Inflammatory macrophage treated with lipopolysaccharide for 1 hour (primary cell): ENCODE data around the gene POR.

Experiments
- DNase-seq, 2 donors: peaks; one replicate each; pipeline ENCODE4 v3.0.0-alpha.2; 2020 to 2022

The POR gene

DNA sequence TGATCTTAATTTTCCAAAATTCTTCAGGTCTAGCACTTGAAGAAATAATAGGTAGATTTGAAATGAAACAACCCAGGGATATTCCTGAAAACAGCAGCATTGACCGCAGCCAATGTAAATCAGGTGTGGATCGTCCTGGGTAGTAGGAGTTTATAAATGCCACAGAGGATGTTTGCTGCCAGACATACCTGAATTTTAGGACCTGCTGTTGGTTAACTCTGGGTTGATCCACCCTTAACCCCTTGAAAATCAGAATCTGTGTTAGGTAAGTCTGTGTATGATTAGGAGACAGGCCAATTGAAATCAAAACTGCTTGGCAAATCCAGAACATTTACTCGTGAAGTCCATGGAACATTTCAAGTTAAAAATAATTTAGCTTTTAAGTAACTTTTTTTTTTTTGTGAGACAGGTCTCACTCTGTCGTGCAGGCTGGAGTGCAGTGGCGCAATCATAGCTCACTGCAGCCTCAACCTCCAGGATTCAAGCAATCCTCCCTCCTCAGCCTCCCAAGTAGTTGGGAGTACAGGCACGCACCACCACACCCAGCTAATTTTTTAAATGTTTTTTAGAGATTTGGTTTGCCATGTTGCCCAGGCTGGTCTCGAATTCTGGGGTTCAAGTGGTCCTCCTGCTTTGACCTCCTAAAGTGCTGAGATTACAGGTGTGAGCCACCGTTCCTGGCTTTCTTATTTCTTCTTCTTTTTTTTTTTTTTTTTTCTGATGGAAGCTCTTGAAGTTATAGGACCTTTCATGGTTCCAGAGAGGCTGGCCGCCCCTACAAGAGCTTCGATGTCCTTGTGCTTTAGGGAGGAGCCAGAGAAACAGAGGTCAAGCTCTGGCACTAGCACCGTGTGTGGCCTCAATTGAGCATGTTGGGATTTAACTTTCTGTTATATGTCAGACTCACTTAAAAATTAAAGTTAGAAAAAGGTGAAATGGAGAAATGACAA lies 2.0 kb downstream of the POR start:
- no peak for DNase-seq

DNA sequence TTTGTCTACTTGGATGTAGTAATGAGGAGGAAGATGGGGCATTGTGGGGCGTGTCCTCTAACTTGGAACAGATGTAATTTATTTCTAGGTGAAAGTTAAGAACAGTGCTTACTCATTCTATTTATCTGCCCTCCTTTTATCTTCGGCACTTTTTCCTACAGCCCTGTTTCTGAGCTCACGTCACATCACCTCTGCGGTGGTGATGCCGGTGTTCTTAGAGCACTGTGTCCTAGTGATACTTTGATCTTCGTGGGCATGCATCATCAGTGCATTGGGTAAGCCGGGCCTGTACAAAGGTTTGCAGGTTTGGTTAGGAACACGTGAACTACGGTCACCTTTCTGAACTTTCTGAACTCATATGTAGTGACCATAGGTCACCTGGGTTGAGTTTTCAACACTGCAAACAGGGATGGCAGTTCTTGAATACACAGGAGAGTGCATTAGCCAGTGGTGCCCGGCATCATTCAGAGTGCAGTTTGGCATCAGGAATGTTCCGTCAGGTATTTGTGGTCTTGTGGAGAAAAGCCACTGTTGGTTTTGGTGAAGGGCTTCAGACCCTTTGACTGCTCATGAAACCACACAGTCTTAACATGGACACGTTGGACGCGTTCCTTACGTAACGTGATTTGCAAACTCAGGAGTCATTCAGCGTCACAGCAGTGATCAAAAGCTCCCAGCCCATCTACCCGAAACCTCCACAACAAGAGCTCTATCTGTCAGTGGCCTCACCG lies 5.6 kb downstream of the POR start:
- no peak for DNase-seq

DNA sequence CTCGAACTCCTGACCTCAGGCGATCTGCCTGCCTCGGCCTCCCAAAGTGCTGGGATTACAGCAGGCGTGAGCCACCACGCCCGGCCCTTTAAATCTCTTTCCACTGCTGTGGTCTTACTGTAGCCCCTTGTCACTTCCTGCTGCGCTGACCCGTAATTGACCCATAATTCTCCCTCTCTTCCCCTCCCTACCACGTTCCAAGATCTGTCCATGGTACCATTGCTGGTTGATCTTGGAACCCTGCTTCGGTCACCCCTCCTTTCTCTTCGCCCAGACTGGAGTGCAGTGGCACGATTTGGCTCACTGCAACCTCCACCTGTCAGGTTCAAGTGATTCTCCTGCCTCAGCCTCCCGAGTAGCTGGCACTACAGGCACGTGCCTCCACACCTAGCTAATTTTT lies 6.5 kb downstream of the POR start:
- DNase-seq = no peak

- DNase-seq = no peak
Measured at GRCh38 chr7:75922966-75923603, 8.1 kb downstream of the POR start.

DNA sequence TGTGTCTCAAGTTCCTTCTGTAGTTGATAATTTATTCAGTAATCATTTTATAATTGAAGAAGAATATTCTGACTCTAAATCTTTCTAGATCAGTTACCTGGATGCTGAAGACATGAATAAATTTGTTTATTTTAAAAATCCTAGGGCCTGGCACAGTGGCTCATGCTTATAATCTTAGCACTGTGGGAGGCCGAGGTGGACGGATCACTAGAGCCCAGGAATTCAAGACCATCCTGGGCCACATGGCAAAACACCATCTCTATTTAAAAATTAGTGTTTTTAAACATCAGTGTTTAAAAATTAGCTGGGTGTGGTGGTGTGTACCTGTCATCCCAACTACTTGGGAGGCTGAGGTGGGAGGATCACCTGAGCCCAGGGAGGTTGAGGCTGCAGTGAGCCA lies 9.3 kb downstream of the POR start:
- DNase-seq = no peak

GRCh38 chr7:75924889-75925288 lies 9.9 kb downstream of the POR start:
- peak in 1 of 2 donors; percentile 39 for DNase-seq

DNA sequence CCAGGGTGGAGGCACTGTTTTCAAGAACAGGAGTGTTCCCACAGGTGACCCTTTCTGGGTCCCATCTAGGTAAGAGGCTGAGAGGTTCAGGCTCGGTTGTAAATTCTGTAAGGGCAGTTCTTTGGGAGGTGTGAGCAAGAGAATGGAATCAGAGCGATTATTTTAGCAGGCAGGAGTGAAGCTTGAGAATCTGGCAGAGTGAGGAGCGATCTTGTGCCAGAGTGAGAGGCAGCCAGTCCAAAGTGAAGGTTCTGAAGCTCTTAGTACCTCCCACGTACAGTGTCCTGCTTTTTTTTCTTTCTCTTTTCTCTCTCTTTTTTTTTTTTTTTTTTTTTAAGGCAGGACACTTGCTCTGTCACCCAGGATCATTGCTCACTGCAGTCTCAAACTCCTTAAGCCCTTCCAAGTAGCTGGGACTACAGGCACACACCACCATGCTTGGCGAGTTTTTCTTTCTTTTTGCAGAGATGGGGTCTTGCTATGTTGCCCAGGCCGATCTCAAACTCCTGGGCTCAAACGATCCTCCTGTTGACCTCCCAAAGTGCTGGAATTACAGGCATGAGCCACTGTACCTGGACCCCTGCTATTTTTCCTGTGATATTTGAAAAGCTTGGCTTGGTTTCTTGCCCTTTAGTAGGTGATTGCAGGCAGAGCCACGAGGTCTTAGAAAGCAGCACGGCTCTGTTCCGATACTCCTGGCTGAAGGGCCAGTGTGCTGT lies 10.9 kb downstream of the POR start:
- DNase-seq = no peak

DNA sequence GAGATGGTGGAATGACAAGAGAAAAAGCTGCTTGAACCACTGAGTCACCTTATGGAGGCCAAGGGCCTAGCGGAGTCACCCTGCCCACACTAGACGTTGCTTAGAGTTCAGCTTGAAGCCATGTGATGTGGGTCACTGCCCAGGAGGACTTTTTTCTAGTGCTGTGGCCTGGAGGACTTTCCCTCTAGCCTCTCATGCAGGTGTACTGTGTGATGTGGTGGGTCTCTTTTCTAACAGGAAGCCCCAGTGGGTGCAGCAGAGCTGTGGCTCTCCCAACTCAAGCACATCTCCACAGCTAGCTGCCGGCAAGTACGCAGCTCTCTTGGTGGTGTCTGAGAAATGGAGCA lies 13.6 kb downstream of the POR start:
- DNase-seq = peak in 1 of 2 donors; percentile 59

DNA sequence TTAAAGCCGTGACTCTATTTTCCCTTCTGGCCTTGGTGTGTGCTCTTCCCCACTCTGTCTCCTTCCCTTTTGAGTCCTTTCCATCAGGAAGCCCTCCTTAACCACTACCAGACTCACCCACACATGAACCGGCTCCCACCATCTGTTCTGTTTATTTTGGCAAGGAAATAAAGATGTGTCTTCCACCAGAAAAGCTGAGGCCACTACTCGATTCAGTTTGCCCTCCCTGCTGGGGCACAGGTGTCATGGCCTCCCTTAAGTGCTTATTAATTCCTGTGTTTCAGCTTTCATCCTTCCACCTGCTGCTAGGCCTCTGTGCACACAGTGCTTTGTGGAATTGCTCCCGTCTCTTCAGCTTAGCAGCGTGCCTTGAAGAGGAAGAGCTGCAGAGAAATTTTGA lies 16.7 kb downstream of the POR start:
- no peak for DNase-seq

DNA sequence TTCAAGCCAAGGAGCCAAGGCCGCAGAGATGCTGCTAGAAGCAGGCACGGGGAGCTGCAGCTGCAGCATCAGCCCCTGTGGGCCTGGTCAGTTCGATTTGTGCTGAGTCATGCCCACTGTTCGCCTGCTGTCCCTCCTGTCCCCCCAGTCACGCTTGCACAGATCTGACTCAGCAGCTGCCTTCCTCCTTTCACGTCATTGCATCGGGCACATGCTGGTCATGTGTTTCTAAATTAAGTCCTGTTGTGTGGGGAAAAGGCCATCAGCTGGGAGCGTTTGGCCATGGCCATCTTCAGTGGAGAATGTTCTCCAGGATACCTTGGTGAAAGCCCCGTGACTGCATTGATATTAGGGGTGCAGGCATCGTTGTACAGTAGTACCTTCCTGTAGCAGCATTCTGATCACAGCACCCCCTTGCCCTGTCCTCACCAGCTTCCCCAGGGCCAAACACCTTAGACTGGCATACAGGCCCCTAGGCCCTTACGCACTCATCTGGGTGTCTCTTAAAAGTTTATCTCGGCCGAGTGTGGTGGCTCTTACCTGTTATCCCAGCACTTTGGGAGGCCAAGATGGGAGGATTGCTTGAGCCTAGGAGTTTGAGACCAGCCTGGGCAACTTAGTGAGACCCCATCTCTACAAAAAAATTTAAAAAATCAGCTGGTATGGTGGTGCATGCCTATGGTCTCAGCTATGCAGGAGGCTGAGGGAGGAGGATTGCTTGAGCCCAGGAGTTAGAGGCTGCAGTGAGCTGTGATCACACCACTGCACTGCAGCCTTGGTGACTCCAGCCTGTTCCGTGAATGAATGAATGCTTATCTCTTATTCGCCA lies 23.2 kb downstream of the POR start:
- DNase-seq = peak; percentile 77 to 78

DNA sequence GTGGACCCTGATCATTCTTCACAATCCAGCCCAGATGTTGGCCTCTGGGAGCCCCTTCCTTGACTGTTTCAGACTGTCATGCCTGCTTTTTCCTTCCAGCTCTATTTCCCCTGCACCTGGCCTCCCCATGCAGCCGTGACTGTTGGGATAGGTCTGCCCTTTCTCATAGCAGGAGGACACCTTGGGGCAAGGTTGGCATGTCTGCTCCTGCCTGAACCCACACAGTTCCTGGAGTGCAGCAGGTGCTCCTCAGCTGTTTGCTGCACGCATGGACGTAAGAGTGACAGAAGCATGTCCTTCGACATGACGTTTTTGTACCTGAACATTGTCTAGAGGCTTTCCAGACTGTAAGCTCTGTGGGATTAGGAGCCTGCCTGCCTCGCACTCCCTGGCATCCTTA lies 24.0 kb downstream of the POR start:
- DNase-seq = no peak

- DNase-seq = peak in 1 of 2 donors; percentile 21
Measured at GRCh38 chr7:75943864-75944263, 28.9 kb downstream of the POR start.

- no peak for DNase-seq
Measured at GRCh38 chr7:75944507-75944906, 29.6 kb downstream of the POR start.

DNA sequence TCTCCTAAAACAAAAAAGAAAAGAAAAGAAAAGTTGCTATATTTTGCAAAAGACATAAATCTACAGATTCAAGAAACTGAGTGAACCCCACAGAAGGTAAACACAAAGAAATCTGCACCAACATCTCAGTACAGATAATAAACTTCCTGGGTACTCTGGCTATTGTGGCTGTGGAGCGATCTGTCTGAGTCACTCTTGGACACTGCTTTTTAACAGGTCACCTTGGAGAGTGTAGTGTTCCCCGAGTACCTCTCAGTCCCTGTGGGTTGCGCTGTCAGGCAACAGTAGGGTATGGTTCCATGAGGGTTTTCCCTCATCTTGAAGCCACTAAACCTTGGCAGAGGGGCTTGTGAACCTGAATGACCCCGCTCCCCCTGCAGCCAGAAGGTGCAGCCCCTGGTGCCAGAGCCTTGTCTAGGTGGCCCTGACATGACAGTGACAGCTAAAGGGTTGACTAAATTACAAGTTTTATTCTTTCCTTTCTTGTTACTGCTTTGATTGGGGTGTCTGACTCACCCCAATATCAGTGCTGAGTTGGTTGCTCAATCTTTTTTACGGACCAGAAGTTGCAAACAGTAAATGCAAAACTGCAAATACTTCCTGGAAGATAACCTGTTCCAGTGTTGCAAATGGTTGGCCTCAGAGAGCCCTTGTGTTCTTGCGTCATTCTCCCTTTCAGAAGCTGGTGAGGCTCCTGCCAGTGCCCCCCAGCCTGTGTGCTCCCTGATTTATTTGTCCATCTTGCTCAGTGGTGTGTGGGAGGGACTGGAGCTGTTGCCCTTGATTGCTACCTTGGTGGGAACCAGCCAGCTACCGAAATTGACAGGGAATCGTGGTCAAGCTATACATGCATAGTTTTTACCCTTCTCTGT lies 30.6 kb downstream of the POR start:
- DNase-seq = peak; percentile 47 to 57

GRCh38 chr7:75946207-75946855 lies 31.4 kb downstream of the POR start:
- no peak for DNase-seq

DNA sequence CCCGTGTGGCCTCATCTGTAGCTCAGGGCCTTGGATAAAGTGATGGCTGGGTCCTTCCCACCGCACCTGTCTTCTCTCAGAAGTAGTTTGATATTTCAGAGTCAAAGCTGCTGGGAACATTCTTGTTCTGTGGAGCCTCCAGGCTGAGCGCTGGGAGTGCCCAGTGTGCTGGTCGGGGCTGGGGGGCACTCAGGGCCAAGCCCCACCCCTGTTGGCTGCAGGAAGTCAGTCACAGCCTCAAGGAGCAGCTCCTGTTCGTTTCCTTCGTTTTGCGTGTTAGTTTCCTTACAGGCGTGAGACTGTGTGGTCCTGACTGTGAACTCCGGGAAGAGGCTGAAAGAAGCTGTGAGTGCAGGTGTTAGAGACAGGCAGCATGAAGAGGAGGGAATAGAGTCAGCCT lies 33.2 kb downstream of the POR start:
- no peak for DNase-seq

GRCh38 chr7:75950111-75950681 lies 35.2 kb downstream of the POR start:
- DNase-seq = peak in 1 of 2 donors; percentile 37

- DNase-seq = peak; percentile 93 to 98
Measured at GRCh38 chr7:75951506-75951905, 36.6 kb downstream of the POR start.

- DNase-seq = no peak
Measured at GRCh38 chr7:75953431-75953830, 38.5 kb downstream of the POR start.

GRCh38 chr7:75953931-75954330 lies 39.0 kb downstream of the POR start:
- DNase-seq = peak; percentile 67 to 72
